GM18867 (cell line): ENCODE data around the gene BCL6.
"Not testable (repeated sequence)": the region's sequence is repeated elsewhere in the genome, so short reads cannot be mapped to it uniquely, and the experiment has no call there.

ENCODE experiments used
- ATAC-seq: cut with Tn5 transposase; IDR thresholded peaks from one replicate; pipeline ENCODE4 v1.9.1; 2021; ENCODE audit warnings: mild to moderate bottlenecking, moderate library complexity; ENCODE audit not compliant: unreplicated experiment

BCL6 gene

DNA sequence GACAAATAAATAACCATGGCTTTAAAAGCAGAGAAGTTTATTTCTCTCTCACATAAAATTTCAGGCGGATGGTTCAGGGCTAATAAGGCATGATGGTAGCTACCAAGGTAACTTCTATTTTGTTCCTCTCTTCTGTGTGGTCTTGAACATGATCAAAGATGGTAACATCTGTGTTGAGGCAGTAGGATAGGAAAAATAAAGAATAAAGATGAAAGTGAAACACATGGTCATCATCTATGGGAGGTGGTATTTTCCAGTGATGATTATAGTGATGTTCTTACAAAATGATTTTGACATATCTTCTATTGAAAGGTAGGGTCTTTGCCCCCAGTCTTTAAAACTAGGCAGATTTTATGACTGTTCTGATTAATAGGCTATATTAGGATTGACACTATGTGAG lies 60.8 kb downstream of the BCL6 start:
- no peak for ATAC-seq

DNA sequence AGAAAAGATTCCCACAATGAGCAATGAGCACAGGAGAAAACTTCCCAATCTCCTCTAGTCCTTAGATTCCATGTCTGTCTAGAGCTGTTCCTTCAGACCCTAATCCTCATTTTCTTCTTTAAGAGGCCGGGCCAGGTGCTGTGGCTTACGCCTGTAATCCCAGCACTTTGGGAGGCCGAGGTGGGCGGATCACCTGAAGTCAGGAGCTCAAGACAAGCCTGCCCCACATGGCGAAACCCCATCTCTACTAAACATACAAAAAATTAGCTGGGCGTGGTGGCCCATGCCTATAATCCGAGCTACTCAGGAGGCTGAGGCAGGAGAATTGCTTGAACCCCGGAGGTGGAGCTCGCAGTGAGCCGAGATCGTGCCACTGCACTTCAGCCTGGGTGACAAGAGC lies 63.5 kb downstream of the BCL6 start:
- ATAC-seq: not testable (repeated sequence)

DNA sequence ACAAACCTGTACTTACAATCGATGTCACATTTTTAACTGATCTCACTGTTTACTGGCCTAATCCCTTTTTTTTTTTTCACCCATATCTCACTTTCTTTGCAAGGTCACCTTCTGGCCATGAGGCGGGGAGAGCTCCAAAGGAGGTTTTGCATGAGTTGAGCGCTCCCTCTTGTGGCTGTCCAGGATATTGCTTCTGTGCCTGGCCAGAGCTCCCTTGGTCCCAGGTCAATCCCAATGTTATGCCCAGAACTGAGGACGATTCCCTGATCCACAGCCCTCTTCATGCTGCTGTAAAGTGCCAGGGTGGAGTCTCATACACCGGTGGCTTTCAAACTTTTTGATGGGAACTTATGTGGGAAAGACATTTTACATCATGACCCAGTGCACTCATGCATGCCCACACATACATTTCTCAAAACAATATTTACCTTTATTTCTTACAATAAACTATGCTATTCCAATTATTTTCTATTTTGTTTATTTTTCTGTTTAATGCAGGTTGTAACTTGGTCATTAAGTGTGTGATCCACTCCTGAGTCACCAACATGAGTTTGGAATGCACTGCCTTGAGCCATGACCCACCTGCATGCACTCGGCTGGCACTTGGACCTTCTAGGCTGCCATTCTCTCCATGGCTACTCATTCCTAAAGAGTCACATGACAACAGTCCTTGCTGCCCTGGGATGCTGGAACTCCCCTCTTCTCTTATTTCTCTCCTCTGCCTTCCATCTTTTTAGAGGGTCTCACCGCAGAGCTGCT lies 65.5 kb downstream of the BCL6 start:
- ATAC-seq: peak; percentile 90

DNA sequence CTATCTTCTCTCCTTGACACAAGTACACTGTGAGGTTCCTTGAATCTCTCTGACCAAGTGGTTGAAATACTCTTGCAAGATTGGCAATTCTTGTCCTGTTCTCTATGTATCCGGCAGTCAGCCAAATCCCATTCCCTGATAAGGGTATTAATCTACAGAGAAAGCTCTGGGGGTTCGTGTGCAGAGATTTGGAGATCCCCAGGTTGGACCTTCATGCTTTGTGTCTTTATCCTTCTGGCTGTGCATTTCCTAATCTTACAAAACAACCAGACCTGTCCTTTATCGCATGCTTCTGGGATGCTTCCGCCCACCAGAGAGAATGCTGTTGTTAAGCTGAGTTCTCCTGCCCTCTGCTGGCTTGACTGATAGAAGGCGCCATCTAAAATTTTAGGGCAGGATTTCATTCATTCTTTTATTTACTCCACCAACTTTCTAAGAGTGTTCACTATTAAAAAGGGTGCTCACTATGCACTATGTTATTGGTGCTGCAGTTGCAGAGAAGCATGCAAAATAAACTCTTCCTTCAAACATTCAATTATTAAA lies 66.5 kb downstream of the BCL6 start:
- ATAC-seq: peak; percentile 63

DNA sequence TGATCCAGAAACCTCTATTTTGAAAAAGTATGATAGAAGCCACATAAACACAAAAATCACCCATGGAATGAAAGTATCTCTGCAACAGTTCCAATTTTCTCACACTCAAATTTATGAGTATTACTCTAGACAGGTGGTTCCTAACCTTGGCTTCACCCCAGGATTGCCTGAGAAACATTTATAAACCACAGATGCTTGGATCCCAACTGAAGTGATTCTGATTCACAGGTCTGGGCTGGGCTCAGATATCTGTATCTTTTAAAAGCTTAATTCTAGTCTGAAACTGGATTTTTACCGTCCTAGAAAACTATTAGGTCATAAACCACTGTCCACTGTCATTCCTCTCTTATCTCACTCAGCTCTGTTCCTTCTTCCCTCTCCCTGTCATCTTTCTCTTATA lies 67.7 kb downstream of the BCL6 start:
- no peak for ATAC-seq

DNA sequence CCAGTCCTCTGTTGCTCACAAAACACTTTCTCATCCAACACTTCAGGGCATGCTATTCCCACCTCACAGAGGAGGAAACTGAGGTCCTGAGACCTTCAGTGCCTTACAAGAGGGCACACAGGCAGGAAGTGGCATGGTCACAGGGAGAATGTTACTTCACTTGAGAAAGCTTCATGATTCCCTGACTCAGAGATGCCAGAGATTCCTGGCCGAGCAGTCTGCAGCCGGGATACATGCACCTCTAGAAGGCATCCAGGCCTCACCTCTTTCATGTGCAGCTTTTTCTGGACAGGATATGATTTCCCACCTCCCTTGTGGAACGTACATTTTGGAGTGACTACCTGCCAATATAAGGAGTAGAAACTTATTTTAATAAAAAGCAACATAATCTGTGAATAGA lies 72.3 kb downstream of the BCL6 start:
- ATAC-seq: no peak
